K562 treated with DMSO at 1 percent for 12 hours (cell line): Measurements from ENCODE around the gene AMY1C. TPM values are rescaled to one million over a fixed set of nuclear protein-coding genes. Genes with fewer than 3 reads are reported as not detected.

Experiments used
- total RNA-seq: library from RNA; unstranded; fragments of 300-600 nt; gene quantifications from 2 replicates; pipeline ENCODE4 v1.2.3, GENCODE V29; 2022; ENCODE audit not compliant: insufficient read depth

AMY1C gene
- not detected in 2 replicates for total RNA-seq

DNA sequence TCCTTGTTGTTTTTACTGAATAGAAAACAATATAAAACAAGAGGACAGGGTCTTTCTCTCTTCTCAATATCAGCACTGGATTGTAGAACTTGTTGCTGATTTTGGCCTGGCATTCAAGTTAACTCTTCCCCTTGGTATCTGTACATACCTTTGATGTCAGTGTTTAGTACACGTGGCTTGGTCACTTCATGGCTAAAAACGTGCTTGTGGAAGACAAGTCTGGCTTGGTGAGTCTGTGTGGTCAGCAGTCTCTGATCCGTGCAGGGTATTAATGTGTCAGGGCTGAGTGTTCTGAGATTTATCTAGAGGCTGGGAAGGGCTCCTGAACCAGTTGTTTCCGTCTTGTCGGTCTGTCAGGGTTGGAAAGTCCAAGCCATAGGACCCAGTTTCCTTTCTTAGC is at the start of gene AMY1C:
AMY1C (plus strand) TSS at position 301 of the 400 bp plus-strand sequence. CDS start 572 bp downstream, outside the sequence.

Other genes starting within 250 kb of the AMY1C start
- gene RNPC3, start 224.2 kb upstream of the AMY1C start, total RNA-seq = 2.9 and 17.0 TPM in 2 replicates
- gene AMY2B, start 178.3 kb upstream of the AMY1C start, total RNA-seq = 1.2 and 3.2 TPM in 2 replicates
- not detected in 2 replicates for gene AMY2A, start 132.5 kb upstream of the AMY1C start, total RNA-seq
- gene AMY1A, start 94.1 kb upstream of the AMY1C start, total RNA-seq = not detected in 2 replicates
- gene AMY1B, start 53.7 kb upstream of the AMY1C start, total RNA-seq = not detected in 2 replicates